Neural progenitor cell (in vitro differentiated cells): Measurements from ENCODE around the gene UCN2. TPM values are rescaled to one million over a fixed set of nuclear protein-coding genes. Genes with fewer than 3 reads are reported as not detected.

ENCODE experiments used
- DNase-seq: peaks from one replicate; pipeline ENCODE4 v3.0.0-alpha.2; 2016; ENCODE audit warnings: low spot score
- H2AFZ ChIP-seq: fragments of 200-600 bp; sonication (generic); replicated peaks from 2 replicates; pipeline ENCODE4 v1.6.1; 2016; ENCODE audit warnings: antibody characterized with exemption
- H3F3A ChIP-seq: fragments of 200-600 bp; sonication (generic); 2 replicates; pipeline ENCODE4 v1.6.1; 2016; ENCODE audit warnings: antibody characterized with exemption, low read depth
- H3K27ac ChIP-seq: fragments of 200-600 bp; sonication (generic); 2 replicates; pipeline ENCODE4 v1.5.1; 2016; ENCODE audit warnings: mild to moderate bottlenecking
- H3K27me3 ChIP-seq: fragments of 200-600 bp; sonication (generic); 2 replicates; pipeline ENCODE4 v1.6.1; 2016; ENCODE audit warnings: mild to moderate bottlenecking, moderate library complexity
- H3K36me3 ChIP-seq: fragments of 200-600 bp; sonication (generic); 2 replicates; pipeline ENCODE4 v1.5.1; 2016
- H3K4me1 ChIP-seq: fragments of 200-600 bp; sonication (generic); 2 replicates; pipeline ENCODE4 v1.6.1; 2016; ENCODE audit warnings: mixed run types
- H3K4me2 ChIP-seq: fragments of 200-600 bp; sonication (generic); 2 replicates; pipeline ENCODE4 v1.6.1; 2016
- H3K4me3 ChIP-seq: fragments of 200-600 bp; sonication (generic); 2 replicates; pipeline ENCODE4 v1.5.1; 2016
- H3K79me2 ChIP-seq: fragments of 200-600 bp; sonication (generic); 2 replicates; pipeline ENCODE4 v1.6.1; 2016; ENCODE audit warnings: low read depth
- H3K9ac ChIP-seq: fragments of 200-600 bp; sonication (generic); 2 replicates; pipeline ENCODE4 v1.6.1; 2016
- H3K9me3 ChIP-seq: fragments of 200-600 bp; sonication (generic); 2 replicates; pipeline ENCODE4 v1.5.1; 2016; ENCODE audit warnings: low read depth
- H4K20me1 ChIP-seq: fragments of 200-600 bp; sonication (generic); 2 replicates; pipeline ENCODE4 v1.6.1; 2016; ENCODE audit warnings: low read depth
- H3K27ac Mint-ChIP-seq: 3 replicates; pipeline ENCODE4 v1.8.0; 2021; ENCODE audit warnings: mixed read lengths
- H3K27me3 Mint-ChIP-seq: 2 replicates; pipeline ENCODE4 v1.8.0; 2022; ENCODE audit warnings: low read depth, mild to moderate bottlenecking, inconsistent platforms, moderate library complexity, mixed read lengths; ENCODE audit not compliant: insufficient read depth
- H3K36me3 Mint-ChIP-seq: 3 replicates; pipeline ENCODE4 v1.8.0; 2021; ENCODE audit warnings: mixed read lengths
- H3K4me1 Mint-ChIP-seq: 3 replicates; pipeline ENCODE4 v1.8.0; 2021; ENCODE audit warnings: mixed read lengths
- H3K4me3 Mint-ChIP-seq: 3 replicates; pipeline ENCODE4 v1.8.0; 2021; ENCODE audit warnings: mild to moderate bottlenecking, moderate library complexity, mixed read lengths
- H3K9me3 Mint-ChIP-seq: 3 replicates; pipeline ENCODE4 v1.8.0; 2020; ENCODE audit warnings: mixed read lengths
- EZH2 ChIP-seq: fragments of 200-600 bp; sonication (generic); IDR thresholded peaks from 2 replicates; pipeline ENCODE4 v1.6.1; 2017; ENCODE audit warnings: antibody characterized with exemption, mild to moderate bottlenecking, moderate library complexity
- EZH2phosphoT487 ChIP-seq: fragments of 200-600 bp; sonication (generic); IDR thresholded peaks from 2 replicates; pipeline ENCODE4 v1.6.1; 2017; ENCODE audit warnings: antibody characterized with exemption
- total RNA-seq: library from RNA; depleted of rRNA; stranded (reverse); fragments of >200 nt; gene quantifications from 2 replicates; pipeline ENCODE4 v1.2.3, GENCODE V29; 2015; ENCODE audit warnings: low replicate concordance
- TF ChIP-seq, protein P1 (sequence below): fragments of 200-600 bp; sonication (generic); IDR thresholded peaks from 2 replicates; pipeline ENCODE4 v1.5.1; 2017; ENCODE audit warnings: antibody characterized with exemption, mild to moderate bottlenecking

UCN2 gene
- total RNA-seq, 1 donor from 2014 or later: not detected

DNA sequence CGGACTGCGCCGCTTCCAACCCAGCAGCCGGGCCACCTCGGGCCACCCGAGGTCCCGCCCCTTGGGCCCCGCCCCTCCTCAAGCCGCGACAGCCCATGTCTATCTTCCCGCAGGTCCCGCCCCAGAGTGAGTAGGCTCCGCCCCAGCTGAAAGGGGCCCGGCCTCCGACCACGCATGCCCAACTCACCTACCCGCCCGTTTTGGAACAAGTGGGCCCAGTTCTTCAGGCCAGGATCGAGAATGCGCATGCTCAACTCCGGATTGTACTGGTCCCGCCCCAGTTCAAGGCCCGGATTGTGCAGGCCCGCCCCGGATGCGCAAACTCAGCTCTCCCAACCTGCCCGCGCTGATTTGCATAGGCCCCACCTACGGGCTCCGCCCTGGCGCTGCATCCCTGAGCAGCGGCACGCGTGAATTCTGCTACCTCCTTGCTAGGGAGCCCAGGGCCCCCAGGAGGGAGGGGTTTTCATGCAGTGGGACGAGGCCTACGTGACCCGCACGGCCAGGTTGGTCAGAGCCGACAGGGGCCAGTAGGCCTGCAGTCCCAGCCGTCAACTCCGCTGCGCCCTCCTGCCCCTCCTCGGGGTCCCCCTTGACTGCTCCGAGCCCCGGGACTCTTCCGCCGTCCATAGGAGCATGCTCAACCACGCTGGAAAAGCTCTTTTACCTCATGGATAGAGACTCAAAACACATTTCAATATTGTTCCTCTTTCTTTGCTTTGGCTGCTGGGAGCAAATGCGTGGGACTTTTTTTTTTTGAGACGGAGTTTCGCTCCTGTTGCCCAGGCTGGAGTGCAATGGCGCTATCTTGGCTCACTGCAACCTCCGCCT, 6.6 kb downstream of the UCN2 start, which contains the start of gene PFKFB4:
TSS of gene PFKFB4 (minus strand) at position 8 of the 831 bp plus-strand sequence. CDS start 26 bp downstream, outside the sequence.
- no peaks in the 10 kb centered on the region for H3K9me3 Mint-ChIP-seq
- peak within 1 kb of the TSS; percentile 95 for H3K4me3 Mint-ChIP-seq

DNA sequence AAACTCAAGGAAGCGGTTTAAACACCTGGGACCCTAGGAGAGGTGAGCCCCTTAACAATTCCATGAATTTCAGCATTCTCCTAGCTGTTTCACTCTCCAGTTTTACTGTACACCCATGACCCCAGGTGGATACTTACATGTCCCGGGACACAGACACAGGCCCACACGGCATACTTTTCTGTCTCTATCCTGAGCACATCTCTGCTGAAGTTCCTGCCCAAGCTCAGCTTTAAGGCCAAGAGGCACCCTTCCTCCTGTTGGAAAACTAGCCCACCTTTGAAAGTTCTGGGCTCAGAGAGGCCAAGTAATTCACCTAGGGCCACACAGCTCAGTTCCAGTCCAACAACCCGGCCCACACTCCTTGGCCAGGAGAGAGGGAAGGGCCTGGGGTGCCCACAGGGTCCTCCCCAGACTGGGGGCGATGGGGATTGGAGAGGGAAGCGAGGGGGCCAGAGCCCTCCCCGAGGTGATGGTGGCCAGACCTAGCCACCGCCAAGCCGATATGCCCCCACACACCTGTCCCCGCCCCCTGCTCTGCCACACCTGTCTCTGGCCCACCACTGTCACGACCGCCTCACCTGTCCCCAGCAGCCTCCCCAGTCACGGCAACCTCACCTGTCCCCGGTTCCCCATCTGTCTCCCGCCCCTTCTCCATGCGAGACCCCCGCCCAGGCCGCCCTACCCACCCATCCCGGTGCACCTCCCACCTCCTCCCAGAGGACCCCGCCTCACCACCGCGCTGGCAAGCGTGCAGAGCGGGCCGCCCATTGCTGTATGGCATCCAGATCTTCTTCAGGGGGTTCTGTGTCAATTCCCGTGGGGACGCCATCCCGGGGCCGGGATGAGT, 7.4 kb downstream of the UCN2 start:
- peak overlapping the region; percentile 37 for H2AFZ ChIP-seq
- peaks cover 59% of the 10 kb centered on the region for H3K4me1 Mint-ChIP-seq
- H3K27me3 Mint-ChIP-seq: peaks cover 12% of the 10 kb centered on the region
- H3K27me3 ChIP-seq: no peaks in the 10 kb centered on the region
- H3F3A ChIP-seq: peaks cover 19% of the 10 kb centered on the region
- peaks cover 4% of the 10 kb centered on the region for H3K36me3 Mint-ChIP-seq
- H3K79me2 ChIP-seq: peaks cover 40% of the 10 kb centered on the region
- no peaks in the 10 kb centered on the region for H3K9me3 Mint-ChIP-seq
- no peaks in the 10 kb centered on the region for H3K36me3 ChIP-seq
- H3K4me3 ChIP-seq: peak overlapping the region; percentile 85
- no peaks in the 10 kb centered on the region for H3K9me3 ChIP-seq
- H4K20me1 ChIP-seq: peaks cover 39% of the 10 kb centered on the region
- H3K4me3 Mint-ChIP-seq: peak overlapping the region; percentile 95
- peak overlapping the region; percentile 69 for H3K9ac ChIP-seq
- H3K27ac Mint-ChIP-seq: no peak overlapping the region
- TF ChIP-seq EZH2phosphoT487 (no peak), EZH2 (no peak)
- TF ChIP-seq, protein P1, sequence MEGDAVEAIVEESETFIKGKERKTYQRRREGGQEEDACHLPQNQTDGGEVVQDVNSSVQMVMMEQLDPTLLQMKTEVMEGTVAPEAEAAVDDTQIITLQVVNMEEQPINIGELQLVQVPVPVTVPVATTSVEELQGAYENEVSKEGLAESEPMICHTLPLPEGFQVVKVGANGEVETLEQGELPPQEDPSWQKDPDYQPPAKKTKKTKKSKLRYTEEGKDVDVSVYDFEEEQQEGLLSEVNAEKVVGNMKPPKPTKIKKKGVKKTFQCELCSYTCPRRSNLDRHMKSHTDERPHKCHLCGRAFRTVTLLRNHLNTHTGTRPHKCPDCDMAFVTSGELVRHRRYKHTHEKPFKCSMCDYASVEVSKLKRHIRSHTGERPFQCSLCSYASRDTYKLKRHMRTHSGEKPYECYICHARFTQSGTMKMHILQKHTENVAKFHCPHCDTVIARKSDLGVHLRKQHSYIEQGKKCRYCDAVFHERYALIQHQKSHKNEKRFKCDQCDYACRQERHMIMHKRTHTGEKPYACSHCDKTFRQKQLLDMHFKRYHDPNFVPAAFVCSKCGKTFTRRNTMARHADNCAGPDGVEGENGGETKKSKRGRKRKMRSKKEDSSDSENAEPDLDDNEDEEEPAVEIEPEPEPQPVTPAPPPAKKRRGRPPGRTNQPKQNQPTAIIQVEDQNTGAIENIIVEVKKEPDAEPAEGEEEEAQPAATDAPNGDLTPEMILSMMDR: no peak
- DNase-seq: no peak
- no peak overlapping the region for H3K27ac ChIP-seq
- H3K4me2 ChIP-seq: peak overlapping the region; percentile 90
- peaks cover 36% of the 10 kb centered on the region for H3K4me1 ChIP-seq

More for the DNA sequence above, 6.6 kb downstream of the UCN2 start, which contains the start of gene PFKFB4:
- Histone ChIP-seq H3K27me3 (no peaks in the 10 kb centered on the region), H3F3A (peaks cover 19% of the 10 kb centered on the region), H3K4me3 (peak within 1 kb of the TSS; percentile 85), H4K20me1 (peaks cover 33% of the 10 kb centered on the region), H3K4me1 (peaks cover 38% of the 10 kb centered on the region), H3K79me2 (peaks cover 40% of the 10 kb centered on the region), H2AFZ (peak within 1 kb of the TSS; percentile 37), H3K36me3 (no peaks in the 10 kb centered on the region), H3K27ac (peak within 1 kb of the TSS; percentile 82), H3K9me3 (no peaks in the 10 kb centered on the region), H3K9ac (peak within 1 kb of the TSS; percentile 69), H3K4me2 (peak within 1 kb of the TSS; percentile 90)
- TF ChIP-seq EZH2phosphoT487: no peak
- TF ChIP-seq, protein P1: peak; percentile 39
- peak; percentile 99 for DNase-seq
- Mint-ChIP-seq H3K36me3 (peaks cover 4% of the 10 kb centered on the region), H3K27me3 (peaks cover 12% of the 10 kb centered on the region), H3K27ac (peak within 1 kb of the TSS; percentile 33), H3K4me1 (peaks cover 62% of the 10 kb centered on the region)

DNA sequence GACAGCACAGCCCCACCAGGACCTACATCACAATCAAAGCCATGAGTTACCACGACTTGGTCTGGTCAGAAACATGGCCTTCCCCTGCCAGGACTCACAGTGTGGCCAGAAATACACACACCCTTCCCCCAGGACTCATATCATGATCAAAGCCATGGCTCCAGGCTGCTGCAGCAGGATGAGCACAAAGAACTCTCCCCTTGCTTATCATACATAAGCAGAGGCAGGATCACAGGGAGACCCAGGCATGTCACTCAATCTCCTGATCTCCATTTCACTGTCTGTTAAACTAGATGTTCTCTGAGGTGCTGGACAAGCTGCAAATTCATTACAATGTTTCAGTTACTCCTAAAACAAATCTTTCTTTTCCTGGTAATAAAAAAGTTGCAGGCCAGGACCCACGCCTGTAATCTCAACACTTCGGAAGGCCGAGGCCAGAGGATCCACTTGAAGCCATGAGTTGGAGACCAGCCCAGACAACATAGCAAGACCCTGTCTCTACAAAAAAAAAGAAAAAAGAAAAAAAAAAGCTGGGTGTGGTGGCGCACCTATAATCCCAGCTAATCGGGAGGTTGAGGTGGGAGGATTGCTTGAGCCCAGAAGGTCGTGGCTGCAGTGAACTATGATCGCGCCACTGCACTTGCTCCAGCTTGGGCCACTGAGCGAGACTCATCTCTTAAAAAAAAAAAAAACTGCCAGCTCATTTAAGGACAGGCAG, 8.2 kb downstream of the UCN2 start:
- Histone ChIP-seq H2AFZ (no peak overlapping the region), H3K79me2 (peaks cover 40% of the 10 kb centered on the region), H3F3A (peaks cover 18% of the 10 kb centered on the region), H3K4me3 (peak overlapping the region; percentile 85), H3K9me3 (no peaks in the 10 kb centered on the region), H3K4me2 (peak overlapping the region; percentile 90), H3K4me1 (peaks cover 29% of the 10 kb centered on the region), H3K36me3 (no peaks in the 10 kb centered on the region), H3K9ac (no peak overlapping the region), H3K27ac (no peak overlapping the region), H3K27me3 (no peaks in the 10 kb centered on the region), H4K20me1 (peaks cover 44% of the 10 kb centered on the region)
- Mint-ChIP-seq H3K27ac (peak overlapping the region; percentile 93), H3K4me3 (peak overlapping the region; percentile 95), H3K36me3 (peaks cover 6% of the 10 kb centered on the region), H3K27me3 (peaks cover 12% of the 10 kb centered on the region), H3K4me1 (peaks cover 57% of the 10 kb centered on the region), H3K9me3 (no peaks in the 10 kb centered on the region)
- TF ChIP-seq EZH2phosphoT487 (no peak), EZH2 (no peak)
- TF ChIP-seq, protein P1: no peak
- no peak for DNase-seq
